Omental fat pad (tissue), 4 donors: Measurements from ENCODE around the gene INPP5A. TPM values are rescaled to one million over a fixed set of nuclear protein-coding genes. Genes with fewer than 3 reads are reported as not detected.

Experiments
- ATAC-seq: fragments of 150-250 bp; one replicate; pipeline ENCODE4 v1.9.1; 2016; ENCODE audit warnings: mild to moderate bottlenecking, moderate library complexity; ENCODE audit not compliant: low FRiP score
- DNase-seq: peaks from one replicate; pipeline ENCODE4 v3.0.0-alpha.2; 2019; ENCODE audit warnings: low spot score
- total RNA-seq, 4 donors: library from RNA; depleted of rRNA; stranded (reverse); fragments of >200 nt; gene quantifications; one replicate each; pipeline ENCODE4 v1.1.0, GENCODE V29; 2016
- TF ChIP-seq, protein P1 (sequence below), 3 donors: fragments of 450-650 bp; IDR thresholded peaks; one replicate each; pipeline ENCODE4 v1.5.1; 2016 to 2017; ENCODE audit warnings: antibody characterized with exemption in 3 of 3, mild to moderate bottlenecking in 3 of 3, moderate library complexity in 2 of 3

INPP5A gene
- total RNA-seq, 4 donors from 2014 or later: 34.1 to 49.3 (median 43.3) TPM

DNA sequence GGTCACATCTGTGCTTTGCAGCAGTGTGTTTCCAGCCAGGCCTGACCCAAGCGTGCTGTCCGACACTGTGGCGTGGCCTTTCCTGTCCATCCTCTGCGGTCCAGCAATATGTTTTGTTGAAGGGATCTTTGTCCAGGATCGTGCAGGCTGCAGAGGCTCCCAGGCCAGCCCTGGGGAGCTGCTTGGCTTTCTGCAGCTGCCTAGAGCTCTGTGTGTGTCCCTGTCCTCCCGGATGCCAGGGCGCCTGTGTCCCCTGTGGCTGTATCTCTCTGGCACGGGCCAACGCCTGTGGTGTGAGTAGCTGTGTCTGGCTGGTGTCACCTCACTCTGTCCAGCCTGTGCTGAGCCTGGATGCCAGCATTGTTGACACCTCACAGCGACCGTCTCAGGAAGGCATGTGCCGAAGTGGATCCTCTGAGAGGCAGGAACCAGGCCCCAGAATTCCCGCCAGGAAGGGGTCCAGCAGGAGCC is 94.5 kb downstream of the INPP5A start:
- no peak for ATAC-seq

DNA sequence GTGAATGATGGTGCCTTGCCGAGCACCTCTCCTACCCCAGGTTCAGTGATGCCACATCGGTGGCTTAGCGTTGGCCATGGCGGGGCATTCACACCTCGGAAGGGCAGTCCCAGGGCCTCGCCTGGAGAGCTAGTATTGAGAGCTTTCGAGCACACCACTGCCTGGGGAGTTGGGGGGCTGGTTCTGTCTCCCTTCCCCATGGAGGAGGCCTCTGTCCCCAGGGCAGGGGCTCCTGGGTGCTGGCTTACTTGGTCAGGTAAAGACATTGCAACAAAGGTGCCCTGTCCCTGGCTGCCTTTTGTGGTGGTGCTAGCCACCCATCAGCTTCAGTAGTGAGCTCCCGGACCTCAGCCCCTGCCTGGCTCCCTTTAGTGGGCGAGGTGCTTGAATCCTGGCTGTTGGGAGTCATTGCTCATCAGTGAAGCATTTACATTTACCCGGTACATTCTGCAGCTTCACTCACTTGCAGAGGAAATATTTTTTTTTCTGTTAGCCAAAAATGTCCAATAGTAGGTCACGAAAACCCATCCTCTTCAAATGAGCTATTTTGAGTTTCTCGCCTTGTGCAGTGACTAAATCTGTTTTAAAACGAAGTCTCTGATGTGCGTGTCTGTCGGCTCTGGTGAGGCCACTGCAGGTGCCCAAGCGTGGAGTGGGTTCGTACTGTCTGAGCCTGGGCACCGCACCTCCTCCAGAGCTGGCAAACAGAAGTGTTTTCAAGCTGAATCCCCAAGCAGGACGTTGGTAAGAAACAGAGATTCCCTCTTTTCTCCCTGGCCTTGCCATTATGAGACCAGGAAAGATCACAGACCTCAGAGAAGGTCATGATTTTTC is 95.5 kb downstream of the INPP5A start:
- DNase-seq (no peak), ATAC-seq (no peak)
- TF ChIP-seq, protein P1, sequence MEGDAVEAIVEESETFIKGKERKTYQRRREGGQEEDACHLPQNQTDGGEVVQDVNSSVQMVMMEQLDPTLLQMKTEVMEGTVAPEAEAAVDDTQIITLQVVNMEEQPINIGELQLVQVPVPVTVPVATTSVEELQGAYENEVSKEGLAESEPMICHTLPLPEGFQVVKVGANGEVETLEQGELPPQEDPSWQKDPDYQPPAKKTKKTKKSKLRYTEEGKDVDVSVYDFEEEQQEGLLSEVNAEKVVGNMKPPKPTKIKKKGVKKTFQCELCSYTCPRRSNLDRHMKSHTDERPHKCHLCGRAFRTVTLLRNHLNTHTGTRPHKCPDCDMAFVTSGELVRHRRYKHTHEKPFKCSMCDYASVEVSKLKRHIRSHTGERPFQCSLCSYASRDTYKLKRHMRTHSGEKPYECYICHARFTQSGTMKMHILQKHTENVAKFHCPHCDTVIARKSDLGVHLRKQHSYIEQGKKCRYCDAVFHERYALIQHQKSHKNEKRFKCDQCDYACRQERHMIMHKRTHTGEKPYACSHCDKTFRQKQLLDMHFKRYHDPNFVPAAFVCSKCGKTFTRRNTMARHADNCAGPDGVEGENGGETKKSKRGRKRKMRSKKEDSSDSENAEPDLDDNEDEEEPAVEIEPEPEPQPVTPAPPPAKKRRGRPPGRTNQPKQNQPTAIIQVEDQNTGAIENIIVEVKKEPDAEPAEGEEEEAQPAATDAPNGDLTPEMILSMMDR (IDR thresholded peaks at IDR 0.05): no peak

More for the DNA sequence above, 94.5 kb downstream of the INPP5A start:
- no peak for DNase-seq
- TF ChIP-seq, protein P1 (IDR thresholded peaks at IDR 0.05): no peak

DNA sequence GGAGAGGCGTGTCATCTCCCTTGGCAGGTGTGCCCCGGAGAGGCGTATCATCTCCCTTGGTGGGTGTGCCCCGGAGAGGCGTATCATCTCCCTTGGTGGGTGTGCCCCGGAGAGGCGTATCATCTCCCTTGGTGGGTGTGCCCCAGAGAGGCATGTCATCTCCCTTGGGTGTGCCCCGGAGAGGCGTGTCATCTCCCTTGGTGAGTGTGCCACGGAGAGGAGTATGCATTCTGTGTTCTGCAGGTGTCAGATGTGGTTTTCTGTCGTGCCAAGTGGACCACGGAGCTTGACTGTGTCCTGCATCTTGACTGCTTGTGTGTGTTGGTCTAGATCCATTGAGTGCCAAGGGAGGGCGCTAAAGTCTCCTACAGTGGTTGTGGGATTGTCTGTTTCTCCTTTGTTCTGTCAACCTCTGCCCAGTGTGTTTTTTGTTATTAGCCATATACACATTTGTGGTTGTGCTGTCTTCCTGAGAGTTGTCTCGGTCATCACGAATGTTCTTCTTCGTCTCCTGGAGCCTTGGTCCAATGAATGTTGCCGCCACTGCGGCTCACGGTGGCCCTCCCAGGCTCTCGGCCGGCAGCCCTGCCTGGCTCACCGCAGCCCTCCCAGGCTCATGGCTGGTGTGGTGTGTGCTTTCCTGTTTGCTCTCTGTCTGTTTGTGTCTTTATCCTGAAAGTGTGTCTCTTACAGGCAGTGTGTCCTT is 96.8 kb downstream of the INPP5A start:
- TF ChIP-seq, protein P1 (IDR thresholded peaks at IDR 0.05): no peak

DNA sequence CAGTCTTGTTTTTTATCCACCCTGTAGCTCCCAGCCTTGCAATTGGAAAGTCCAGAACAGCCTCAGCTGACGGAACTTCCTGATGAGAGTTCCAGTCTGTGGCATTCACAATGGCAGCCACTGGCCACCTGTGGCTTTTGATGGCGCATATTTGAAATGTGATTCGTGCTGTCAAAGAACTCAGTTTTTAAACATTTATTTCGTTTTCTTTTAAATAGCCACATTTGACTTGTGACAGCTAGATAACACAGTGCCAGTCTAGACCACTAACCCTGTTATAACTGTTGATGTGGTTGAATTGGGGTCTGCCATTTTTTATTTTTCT is 97.3 kb downstream of the INPP5A start:
- DNase-seq: no peak
- TF ChIP-seq, protein P1 (IDR thresholded peaks at IDR 0.05): no peak
- ATAC-seq: no peak

More for the DNA sequence above, 96.8 kb downstream of the INPP5A start:
- DNase-seq: no peak
- ATAC-seq: no peak

DNA sequence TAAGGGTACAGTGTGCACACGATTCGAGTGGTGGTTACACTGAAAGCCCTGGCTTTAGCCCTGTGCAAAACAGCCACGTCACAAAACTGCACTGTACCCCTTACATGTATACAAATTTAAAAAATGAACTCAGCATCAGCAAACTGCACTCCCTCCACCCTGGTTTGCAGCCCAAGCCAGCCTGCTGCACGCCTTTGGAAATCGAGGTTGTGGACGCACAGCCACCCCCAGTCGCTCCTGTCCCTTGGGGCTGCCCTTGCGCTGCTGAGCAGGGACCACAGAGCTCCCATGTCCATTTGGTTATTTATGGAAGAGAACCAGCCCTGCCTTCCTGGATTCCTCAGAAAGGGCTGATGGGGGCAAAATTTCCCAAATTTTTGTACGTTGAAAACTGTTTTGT is 98.8 kb downstream of the INPP5A start:
- TF ChIP-seq, protein P1 (IDR thresholded peaks at IDR 0.05): no peak
- DNase-seq (peak; percentile 17), ATAC-seq (no peak)

DNA sequence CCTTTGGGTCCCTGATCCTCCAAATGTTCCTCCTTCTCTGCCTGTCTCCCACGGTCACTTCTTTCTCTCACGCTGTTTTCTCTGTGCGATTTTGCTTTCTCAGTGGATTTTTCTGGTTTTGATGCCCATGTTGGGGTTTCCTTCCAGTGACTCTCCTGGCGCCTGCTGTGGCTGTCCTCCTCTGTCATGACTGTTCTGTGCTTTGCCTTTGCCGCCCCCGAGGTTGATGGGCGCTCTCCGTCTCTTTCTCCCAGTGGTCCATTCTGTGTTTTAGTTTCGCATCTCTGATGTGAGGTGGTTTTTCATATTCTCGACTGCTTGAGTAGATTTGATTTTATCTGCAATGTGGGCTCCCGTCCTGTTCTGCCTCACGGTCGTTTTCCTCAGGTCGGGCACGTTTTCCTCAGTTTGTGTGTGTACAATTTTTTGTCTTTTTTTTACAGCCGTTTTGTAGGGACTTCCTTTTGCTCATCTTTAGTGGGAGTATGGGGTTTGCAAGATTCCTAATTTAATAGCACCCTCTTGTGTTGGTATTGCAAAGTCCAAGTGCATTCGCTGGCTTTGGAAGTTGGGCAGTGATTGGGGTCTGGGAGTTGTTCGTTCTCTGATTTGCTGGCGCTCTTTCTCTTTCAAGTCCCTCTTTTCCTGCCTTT is 100.0 kb downstream of the INPP5A start:
- TF ChIP-seq, protein P1 (IDR thresholded peaks at IDR 0.05): peak in 1 of 3 donors; percentile 11
- no peak for ATAC-seq
- peak; percentile 4 for DNase-seq
